HG02610 (cell line): ENCODE results near the gene CATSPERZ.
A peak's percentile ranks its signal among the peaks of the same experiment; 100 is the strongest.

Experiments used
- ATAC-seq: cut with Tn5 transposase; IDR thresholded peaks from one replicate; pipeline ENCODE4 v1.9.1; 2021; ENCODE audit warnings: mild to moderate bottlenecking, moderate library complexity; ENCODE audit not compliant: unreplicated experiment

Gene CATSPERZ

DNA sequence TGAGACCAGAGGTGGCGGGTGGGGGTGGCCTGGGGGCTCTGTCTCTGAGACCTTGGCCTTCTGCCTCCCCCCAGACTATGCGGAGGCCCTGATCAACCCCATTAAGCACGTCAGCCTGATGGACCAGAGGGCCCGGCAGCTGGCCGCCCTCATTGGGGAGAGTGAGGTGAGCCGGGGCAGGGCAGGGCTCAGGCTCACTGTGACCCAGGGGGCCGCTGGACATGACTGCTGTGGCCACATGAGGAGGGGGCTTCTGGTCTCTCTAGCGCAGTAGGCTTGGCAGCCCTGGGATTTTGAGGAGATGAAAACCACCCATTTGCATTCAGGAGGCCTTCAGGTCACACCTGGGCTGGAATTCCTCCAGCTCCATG, 36.2 kb upstream of the CATSPERZ start:
- ATAC-seq: no peak

- ATAC-seq: no peak
Observed at GRCh38 chr11:64264371-64264852, 35.7 kb upstream of the CATSPERZ start.

GRCh38 chr11:64265176-64266160, 34.7 kb upstream of the CATSPERZ start:
- no peak for ATAC-seq

GRCh38 chr11:64266339-64266738, 33.8 kb upstream of the CATSPERZ start:
- ATAC-seq: no peak

GRCh38 chr11:64267207-64267945, 32.8 kb upstream of the CATSPERZ start:
- no peak for ATAC-seq

GRCh38 chr11:64268025-64268892, 31.9 kb upstream of the CATSPERZ start:
- no peak for ATAC-seq

DNA sequence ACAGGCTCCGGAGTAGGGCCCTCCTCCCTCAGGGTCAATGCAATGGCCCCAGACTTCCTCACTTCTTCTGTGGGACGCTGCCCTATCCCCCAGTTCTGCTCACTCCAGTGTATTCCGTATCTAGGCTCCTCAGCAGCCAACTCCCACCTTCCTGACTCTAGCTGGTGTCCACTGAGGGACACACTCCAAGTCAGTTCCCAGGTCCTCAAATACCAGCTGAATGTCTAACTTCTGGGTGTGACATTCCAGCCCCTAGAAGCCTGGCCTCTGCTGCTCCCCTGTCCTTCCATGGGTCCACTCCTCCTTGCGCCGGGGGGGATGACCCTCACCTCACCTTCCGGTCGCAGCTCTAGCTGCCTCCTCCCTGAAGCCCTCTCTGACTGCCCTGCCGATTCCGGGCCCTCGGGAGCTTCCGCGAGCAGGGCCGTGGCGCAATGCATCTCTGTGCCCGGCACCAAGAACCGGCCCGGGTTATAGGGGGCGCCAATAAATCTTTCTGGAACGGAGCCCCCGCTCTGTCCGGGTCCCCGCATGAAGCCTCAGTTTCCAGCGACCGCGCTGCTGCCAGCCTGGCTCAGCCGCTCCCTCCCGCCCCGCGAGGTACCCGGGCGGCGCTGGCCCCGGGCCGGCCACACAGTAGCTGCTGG, 31.1 kb upstream of the CATSPERZ start:
- peak; percentile 12 for ATAC-seq

- peak; percentile 74 for ATAC-seq
Observed at GRCh38 chr11:64269540-64270220, 30.5 kb upstream of the CATSPERZ start.

DNA sequence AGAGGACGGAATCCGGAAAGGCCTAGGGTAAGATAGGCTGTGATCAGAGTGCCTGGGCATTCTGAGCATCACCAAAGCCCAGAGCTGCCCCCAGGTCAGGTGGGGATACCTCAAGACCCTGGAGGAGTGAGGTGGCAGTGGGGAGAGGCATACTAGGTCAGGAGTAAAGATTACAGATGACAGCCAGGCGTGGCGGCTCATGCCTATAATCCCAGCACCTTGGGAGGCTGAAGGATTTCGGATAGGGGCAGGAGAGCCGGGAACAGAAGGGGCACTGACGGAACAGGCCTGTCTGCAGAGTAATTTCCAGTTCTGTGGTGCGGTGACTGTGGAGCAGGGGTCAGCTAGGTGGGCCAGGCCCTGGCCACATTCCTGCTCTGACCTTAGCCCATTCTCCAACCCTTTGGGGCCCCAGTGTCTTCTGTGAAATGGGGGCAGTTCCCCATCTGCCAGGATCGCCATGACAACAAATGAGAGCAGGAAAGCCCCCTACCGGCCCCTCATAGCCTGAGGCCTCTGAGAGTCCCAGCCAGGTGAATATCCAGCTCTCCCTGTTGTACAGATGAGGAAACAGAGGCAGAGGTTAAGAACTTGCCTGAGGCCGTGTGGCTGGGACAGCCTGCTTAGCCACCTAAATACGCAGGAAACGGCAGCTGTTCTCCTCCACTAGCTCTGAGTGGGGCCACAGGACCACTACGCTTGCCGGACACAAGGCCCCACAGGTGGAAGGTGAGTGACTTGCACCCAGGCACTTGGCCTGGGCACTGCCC, 24.9 kb upstream of the CATSPERZ start:
- ATAC-seq: no peak

DNA sequence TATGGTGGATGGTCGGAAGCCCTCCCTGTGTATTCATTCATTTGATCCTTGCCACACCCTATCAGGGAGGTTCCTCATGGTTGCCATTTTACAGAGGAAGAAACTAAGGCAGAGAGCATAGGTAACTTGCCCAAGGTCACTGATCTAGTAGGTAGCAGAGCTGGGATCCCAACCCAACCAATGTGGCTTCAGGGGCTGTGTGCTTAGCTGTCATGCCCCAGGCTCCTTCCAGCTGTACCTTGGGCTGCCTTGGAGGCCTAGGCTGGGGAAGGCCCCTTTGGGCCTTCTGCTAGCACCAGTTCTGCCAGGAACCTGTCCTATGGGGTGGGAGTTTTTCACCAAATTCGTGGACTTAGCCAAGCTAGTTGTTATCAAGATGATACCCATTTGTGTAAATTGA, 24.3 kb upstream of the CATSPERZ start:
- no peak for ATAC-seq

- no peak for ATAC-seq
Observed at GRCh38 chr11:64276653-64277431, 23.3 kb upstream of the CATSPERZ start.

DNA sequence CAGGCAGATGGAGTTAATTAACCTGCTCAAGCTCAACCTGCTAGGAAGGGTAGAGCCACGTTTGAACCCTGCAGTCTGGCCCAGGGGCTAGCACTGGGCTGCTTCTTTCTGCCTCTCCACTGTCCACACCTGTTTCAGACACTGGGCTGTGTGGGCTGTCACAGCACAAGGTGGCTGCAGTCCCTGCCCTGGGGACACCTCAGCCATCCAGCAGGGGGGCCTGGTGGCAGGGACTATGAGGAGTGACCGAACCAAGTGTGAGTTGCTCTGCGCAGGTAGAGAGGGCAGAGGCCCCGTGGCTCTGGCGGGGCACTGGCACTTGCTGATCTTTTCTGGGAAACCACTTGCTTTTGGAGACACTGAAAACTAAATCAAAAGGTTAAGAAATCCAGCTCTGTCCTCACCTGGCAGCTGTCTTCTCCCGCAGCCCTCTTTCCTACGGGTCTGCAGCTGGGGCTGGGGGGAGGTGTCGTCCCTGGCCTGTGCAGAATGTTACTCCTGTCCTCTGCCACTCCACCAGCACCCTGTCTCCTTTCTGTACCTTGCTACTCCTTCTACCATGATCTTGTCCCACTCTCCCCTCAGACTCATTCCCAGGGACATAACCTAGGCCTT, 21.5 kb upstream of the CATSPERZ start:
- ATAC-seq: no peak

DNA sequence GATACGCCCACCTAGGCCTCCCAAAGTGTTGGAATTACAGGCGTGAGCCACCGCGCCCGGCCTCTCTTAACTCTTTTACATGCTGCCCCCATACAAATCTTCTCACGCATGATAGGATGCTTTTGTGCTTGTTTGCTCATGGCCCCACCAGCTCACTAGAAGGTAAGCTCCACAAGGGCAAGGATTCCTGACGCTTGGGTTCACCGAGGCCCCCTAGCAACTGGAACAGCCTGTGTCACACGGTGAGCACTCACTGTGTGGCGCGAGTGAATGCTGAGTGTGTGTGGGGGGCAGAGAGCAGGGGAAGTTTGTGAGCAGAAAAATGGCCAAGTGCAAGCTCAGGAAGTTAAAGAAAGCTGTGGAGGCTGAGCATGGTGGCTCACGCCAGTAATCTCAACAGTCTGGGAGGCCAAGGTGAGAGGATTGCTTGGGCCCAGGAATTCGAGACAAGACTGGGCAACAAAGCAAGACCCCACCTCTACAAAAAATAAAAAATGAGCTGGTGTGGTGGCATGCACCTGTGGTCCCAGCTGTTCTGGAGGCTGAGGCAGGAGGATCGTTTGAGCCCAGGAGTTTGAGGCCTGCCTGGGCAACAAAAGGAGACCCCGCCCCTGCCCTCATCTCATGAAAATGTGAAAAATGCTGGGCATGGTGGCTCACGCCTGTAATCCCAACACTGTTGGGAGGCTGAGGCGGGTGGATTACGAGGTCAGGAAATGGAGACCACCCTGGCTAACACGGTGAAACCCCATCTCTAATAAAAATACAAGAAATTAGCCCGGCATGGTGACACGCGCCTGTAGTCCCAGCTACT, 18.0 kb upstream of the CATSPERZ start:
- no peak for ATAC-seq

GRCh38 chr11:64283092-64283491, 17.1 kb upstream of the CATSPERZ start:
- ATAC-seq: no peak

GRCh38 chr11:64284048-64284961, 15.9 kb upstream of the CATSPERZ start, which contains the start of gene BAD:
TSS of gene BAD (minus strand) at chr11:64284665. CDS start at chr11:64284368, 297 bp downstream.
- peak; percentile 79 for ATAC-seq
